ENCODE measurements around the gene IVD.

DNA sequence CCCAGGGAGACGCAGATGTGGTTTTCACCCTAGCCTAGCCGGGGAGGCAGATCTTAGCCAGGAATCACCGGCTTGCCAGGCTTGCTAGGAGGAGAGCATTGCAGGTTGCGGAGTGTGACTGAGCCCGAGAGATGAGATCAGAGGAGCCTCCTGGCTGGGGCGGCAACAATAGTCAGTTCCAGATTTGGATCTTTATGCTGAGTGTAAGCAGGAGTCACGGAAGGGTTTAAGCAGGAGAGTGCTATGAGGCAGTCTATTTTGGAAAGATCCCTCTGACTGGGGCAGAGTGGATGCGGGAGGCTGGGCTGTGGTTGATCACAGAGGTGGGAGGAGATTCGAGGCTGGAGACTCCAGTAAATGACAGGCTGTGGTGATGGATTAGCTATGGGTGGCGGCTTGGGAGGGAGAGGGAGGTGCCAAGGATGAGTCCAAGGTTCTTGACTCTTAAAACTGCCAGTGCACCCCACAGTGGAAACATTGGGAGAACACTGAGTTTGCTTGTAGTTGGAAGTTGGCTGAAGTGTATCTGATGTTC lies 24.7 kb downstream of the IVD start:
- no peak for TF ChIP-seq POLR2A (IDR thresholded peaks at IDR 0.05)
- TF ChIP-seq, protein P1, sequence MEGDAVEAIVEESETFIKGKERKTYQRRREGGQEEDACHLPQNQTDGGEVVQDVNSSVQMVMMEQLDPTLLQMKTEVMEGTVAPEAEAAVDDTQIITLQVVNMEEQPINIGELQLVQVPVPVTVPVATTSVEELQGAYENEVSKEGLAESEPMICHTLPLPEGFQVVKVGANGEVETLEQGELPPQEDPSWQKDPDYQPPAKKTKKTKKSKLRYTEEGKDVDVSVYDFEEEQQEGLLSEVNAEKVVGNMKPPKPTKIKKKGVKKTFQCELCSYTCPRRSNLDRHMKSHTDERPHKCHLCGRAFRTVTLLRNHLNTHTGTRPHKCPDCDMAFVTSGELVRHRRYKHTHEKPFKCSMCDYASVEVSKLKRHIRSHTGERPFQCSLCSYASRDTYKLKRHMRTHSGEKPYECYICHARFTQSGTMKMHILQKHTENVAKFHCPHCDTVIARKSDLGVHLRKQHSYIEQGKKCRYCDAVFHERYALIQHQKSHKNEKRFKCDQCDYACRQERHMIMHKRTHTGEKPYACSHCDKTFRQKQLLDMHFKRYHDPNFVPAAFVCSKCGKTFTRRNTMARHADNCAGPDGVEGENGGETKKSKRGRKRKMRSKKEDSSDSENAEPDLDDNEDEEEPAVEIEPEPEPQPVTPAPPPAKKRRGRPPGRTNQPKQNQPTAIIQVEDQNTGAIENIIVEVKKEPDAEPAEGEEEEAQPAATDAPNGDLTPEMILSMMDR (IDR thresholded peaks at IDR 0.05 in 8 of 11, conservative IDR thresholded peaks at IDR 0.05 in 3 of 11) = no peak

Data from spleen (tissue), 7 donors.